Measurements from ENCODE around the gene SH3BP4. TPM values are rescaled to one million over a fixed set of nuclear protein-coding genes. Genes with fewer than 3 reads are reported as not detected.

SH3BP4 gene
- total and polyA plus RNA-seq, 2 of the 13 experiments (the other 11 are each of a cell fraction or from before 2014, with no cell fraction given) = 34.6 to 99.1 TPM

DNA sequence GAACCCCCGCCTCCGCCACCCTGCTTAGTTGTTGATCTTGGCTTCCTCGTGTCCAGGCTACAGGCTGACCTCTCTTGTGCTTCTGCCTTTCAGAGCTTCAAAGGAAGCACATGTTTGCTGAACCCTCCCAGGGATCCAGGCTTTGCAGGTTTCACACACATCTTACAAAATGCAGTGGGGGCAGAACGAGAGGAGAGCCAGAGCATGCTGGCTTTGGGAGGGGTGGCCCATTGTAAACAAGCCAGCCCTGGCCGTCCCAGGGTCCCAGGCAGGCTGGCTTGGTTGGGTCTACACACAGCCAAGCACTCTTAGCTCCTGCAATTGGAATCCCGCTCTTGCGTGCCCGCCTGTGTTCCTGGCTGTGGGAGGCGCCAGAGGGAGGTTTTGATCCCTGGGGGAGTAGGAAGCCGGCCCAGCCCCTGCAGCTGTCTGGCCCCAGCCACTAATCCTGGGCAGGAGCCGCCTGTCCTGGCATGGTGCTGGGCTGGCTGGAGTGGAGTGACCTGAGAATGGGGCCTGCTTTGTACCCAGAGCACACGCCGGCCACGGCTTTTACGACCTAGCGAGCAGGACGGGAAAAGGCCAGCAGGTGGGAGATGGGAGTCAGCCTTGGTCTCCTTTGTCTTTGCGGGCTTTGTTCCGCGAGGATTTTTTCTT lies 53.9 kb downstream of the SH3BP4 start (continued):
- peak; percentile 84 for TF ChIP-seq MIER2 (CRISPR knock-in tag; IDR thresholded peaks at IDR 0.05)
- peak; percentile 93; the same call in 1 of the 2 replicates for TF ChIP-seq ZSCAN12 (CRISPR knock-in tag; IDR thresholded peaks at IDR 0.05)
- TF ChIP-seq AGO1 (IDR thresholded peaks at IDR 0.05; ENCODE audit: low read depth, low read length, poor library complexity, severe bottlenecking) = no peak
- peak; percentile 86; the same call in 1 of the 2 replicates for TF ChIP-seq ZNF563 (CRISPR knock-in tag; IDR thresholded peaks at IDR 0.05)
- peak; percentile 78; the same call in 1 of the 2 replicates for TF ChIP-seq ZNF121 (CRISPR knock-in tag; IDR thresholded peaks at IDR 0.05)
- TF ChIP-seq GFI1 (CRISPR knock-in tag; IDR thresholded peaks at IDR 0.05; ENCODE audit: borderline replicate concordance) = peak; percentile 92
- TF ChIP-seq RXRA (CRISPR knock-in tag; IDR thresholded peaks at IDR 0.05) = peak; percentile 96
- 0 out of 2 replicates have a peak, but pooled peaks have one; percentile 76 for TF ChIP-seq ZNF329 (CRISPR knock-in tag; IDR thresholded peaks at IDR 0.05; ENCODE audit: low read depth)
- TF ChIP-seq POGZ (CRISPR knock-in tag; IDR thresholded peaks at IDR 0.05) = peak; percentile 92
- TF ChIP-seq, protein P1, sequence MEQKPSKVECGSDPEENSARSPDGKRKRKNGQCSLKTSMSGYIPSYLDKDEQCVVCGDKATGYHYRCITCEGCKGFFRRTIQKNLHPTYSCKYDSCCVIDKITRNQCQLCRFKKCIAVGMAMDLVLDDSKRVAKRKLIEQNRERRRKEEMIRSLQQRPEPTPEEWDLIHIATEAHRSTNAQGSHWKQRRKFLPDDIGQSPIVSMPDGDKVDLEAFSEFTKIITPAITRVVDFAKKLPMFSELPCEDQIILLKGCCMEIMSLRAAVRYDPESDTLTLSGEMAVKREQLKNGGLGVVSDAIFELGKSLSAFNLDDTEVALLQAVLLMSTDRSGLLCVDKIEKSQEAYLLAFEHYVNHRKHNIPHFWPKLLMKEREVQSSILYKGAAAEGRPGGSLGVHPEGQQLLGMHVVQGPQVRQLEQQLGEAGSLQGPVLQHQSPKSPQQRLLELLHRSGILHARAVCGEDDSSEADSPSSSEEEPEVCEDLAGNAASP (CRISPR knock-in tag; IDR thresholded peaks at IDR 0.05; ENCODE audit: borderline replicate concordance) = peak; percentile 91
- TF ChIP-seq, protein P2, sequence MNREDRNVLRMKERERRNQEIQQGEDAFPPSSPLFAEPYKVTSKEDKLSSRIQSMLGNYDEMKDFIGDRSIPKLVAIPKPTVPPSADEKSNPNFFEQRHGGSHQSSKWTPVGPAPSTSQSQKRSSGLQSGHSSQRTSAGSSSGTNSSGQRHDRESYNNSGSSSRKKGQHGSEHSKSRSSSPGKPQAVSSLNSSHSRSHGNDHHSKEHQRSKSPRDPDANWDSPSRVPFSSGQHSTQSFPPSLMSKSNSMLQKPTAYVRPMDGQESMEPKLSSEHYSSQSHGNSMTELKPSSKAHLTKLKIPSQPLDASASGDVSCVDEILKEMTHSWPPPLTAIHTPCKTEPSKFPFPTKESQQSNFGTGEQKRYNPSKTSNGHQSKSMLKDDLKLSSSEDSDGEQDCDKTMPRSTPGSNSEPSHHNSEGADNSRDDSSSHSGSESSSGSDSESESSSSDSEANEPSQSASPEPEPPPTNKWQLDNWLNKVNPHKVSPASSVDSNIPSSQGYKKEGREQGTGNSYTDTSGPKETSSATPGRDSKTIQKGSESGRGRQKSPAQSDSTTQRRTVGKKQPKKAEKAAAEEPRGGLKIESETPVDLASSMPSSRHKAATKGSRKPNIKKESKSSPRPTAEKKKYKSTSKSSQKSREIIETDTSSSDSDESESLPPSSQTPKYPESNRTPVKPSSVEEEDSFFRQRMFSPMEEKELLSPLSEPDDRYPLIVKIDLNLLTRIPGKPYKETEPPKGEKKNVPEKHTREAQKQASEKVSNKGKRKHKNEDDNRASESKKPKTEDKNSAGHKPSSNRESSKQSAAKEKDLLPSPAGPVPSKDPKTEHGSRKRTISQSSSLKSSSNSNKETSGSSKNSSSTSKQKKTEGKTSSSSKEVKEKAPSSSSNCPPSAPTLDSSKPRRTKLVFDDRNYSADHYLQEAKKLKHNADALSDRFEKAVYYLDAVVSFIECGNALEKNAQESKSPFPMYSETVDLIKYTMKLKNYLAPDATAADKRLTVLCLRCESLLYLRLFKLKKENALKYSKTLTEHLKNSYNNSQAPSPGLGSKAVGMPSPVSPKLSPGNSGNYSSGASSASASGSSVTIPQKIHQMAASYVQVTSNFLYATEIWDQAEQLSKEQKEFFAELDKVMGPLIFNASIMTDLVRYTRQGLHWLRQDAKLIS (CRISPR knock-in tag; IDR thresholded peaks at IDR 0.05) = 0 out of 2 replicates have a peak, but pooled peaks have one; percentile 53
- TF ChIP-seq ERF (CRISPR knock-in tag; IDR thresholded peaks at IDR 0.05) = peak; percentile 93
- TF ChIP-seq CEBPG (CRISPR knock-in tag; IDR thresholded peaks at IDR 0.05) = peak; percentile 84
- TF ChIP-seq ZNF224 (CRISPR knock-in tag; IDR thresholded peaks at IDR 0.05) = peak; percentile 94; the same call in 1 of the 2 replicates
- TF ChIP-seq, protein P3, sequence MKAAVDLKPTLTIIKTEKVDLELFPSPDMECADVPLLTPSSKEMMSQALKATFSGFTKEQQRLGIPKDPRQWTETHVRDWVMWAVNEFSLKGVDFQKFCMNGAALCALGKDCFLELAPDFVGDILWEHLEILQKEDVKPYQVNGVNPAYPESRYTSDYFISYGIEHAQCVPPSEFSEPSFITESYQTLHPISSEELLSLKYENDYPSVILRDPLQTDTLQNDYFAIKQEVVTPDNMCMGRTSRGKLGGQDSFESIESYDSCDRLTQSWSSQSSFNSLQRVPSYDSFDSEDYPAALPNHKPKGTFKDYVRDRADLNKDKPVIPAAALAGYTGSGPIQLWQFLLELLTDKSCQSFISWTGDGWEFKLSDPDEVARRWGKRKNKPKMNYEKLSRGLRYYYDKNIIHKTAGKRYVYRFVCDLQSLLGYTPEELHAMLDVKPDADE (CRISPR knock-in tag; IDR thresholded peaks at IDR 0.05) = no peak
- TF ChIP-seq, protein P4, sequence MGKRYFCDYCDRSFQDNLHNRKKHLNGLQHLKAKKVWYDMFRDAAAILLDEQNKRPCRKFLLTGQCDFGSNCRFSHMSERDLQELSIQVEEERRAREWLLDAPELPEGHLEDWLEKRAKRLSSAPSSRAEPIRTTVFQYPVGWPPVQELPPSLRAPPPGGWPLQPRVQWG (CRISPR knock-in tag; IDR thresholded peaks at IDR 0.05; ENCODE audit: borderline replicate concordance, low read depth) = no peak
- TF ChIP-seq CBX5 (CRISPR knock-in tag; IDR thresholded peaks at IDR 0.05; ENCODE audit: borderline replicate concordance) = peak; percentile 95; the same call in 1 of the 2 replicates
- TF ChIP-seq KLF13 (CRISPR knock-in tag; IDR thresholded peaks at IDR 0.05) = no peak
- TF ChIP-seq, protein P5, sequence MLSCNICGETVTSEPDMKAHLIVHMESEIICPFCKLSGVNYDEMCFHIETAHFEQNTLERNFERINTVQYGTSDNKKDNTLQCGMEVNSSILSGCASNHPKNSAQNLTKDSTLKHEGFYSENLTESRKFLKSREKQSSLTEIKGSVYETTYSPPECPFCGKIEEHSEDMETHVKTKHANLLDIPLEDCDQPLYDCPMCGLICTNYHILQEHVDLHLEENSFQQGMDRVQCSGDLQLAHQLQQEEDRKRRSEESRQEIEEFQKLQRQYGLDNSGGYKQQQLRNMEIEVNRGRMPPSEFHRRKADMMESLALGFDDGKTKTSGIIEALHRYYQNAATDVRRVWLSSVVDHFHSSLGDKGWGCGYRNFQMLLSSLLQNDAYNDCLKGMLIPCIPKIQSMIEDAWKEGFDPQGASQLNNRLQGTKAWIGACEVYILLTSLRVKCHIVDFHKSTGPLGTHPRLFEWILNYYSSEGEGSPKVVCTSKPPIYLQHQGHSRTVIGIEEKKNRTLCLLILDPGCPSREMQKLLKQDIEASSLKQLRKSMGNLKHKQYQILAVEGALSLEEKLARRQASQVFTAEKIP (CRISPR knock-in tag; IDR thresholded peaks at IDR 0.05; ENCODE audit: borderline replicate concordance) = no peak
- TF ChIP-seq, protein P6, sequence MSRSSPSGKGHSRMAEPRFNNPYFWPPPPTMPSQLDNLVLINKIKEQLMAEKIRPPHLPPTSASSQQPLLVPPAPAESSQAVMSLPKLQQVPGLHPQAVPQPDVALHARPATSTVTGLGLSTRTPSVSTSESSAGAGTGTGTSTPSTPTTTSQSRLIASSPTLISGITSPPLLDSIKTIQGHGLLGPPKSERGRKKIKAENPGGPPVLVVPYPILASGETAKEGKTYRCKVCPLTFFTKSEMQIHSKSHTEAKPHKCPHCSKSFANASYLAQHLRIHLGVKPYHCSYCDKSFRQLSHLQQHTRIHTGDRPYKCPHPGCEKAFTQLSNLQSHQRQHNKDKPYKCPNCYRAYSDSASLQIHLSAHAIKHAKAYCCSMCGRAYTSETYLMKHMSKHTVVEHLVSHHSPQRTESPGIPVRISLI (CRISPR knock-in tag; IDR thresholded peaks at IDR 0.05; ENCODE audit: borderline replicate concordance) = peak; percentile 68; the same call in 1 of the 2 replicates

Measured in HepG2 (cell line).